CD4-positive, alpha-beta memory T cell (primary cell): ENCODE measurements around the gene HSDL2. TPM values are rescaled to one million over a fixed set of nuclear protein-coding genes. Genes with fewer than 3 reads are reported as not detected.
"Not testable (repeated sequence)": the region's sequence is repeated elsewhere in the genome, so short reads cannot be mapped to it uniquely, and the experiment has no call there.

ENCODE experiments used
- CTCF ChIA-PET: fragments of 350-600 bp; sonication (Branson Sonifier 250); formaldehyde crosslinking; loops from one replicate; lab custom pipeline; 2021; ENCODE audit warnings: inconsistent platforms; ENCODE audit not compliant: partially characterized antibody; lab: Charles Lee
- POLR2A ChIA-PET: fragments of 350-600 bp; sonication (Branson Sonifier 250); formaldehyde crosslinking; loops from one replicate; lab custom pipeline; 2021; ENCODE audit not compliant: partially characterized antibody; lab: Charles Lee
- DNase-seq, 5 donors: peaks; one replicate each; pipeline versions ENCODE4 v3.0.0 to v3.0.0-alpha.2; 2020 to 2022; ENCODE audit warnings: mixed read lengths in 1 of 5
- H3K27ac ChIP-seq: one replicate; pipeline ENCODE4 v1.7.0; 2013; ENCODE audit warnings: low read depth, low read length
- H3K27me3 ChIP-seq: 2 replicates; pipeline ENCODE4 v1.7.0; 2013; ENCODE audit warnings: mild to moderate bottlenecking, low read length, moderate library complexity; ENCODE audit not compliant: insufficient read depth
- H3K36me3 ChIP-seq: 2 replicates; pipeline ENCODE4 v1.7.0; 2013; ENCODE audit warnings: mild to moderate bottlenecking, low read length, moderate library complexity; ENCODE audit not compliant: insufficient read depth
- H3K4me1 ChIP-seq: 2 replicates; pipeline ENCODE4 v1.7.0; 2013; ENCODE audit warnings: mild to moderate bottlenecking, low read length, moderate library complexity; ENCODE audit not compliant: insufficient read depth
- H3K4me3 ChIP-seq, 2 donors: one replicate each; pipeline ENCODE4 v1.7.0; 2013; ENCODE audit warnings: low read length in 2 of 2, mild to moderate bottlenecking in 1 of 2
- H3K9me3 ChIP-seq, 2 donors: one replicate each; pipeline ENCODE4 v1.7.0; 2013; ENCODE audit warnings: low read length in 2 of 2, control low read depth in 1 of 2; ENCODE audit not compliant: control insufficient read depth in 1 of 2
- H3K27ac Mint-ChIP-seq, 7 donors: one replicate each; pipeline ENCODE4 v1.8.0; 2020 to 2021; ENCODE audit warnings: mixed read lengths in 7 of 7, mild to moderate bottlenecking in 6 of 7, inconsistent platforms in 3 of 7, moderate library complexity in 3 of 7
- H3K27me3 Mint-ChIP-seq, 2 donors: one replicate each; pipeline ENCODE4 v1.8.0; 2020 to 2021; ENCODE audit warnings: mixed read lengths in 2 of 2
- H3K36me3 Mint-ChIP-seq, 2 donors: one replicate each; pipeline ENCODE4 v1.8.0; 2020 to 2021; ENCODE audit warnings: mixed read lengths in 2 of 2, inconsistent platforms in 1 of 2, mild to moderate bottlenecking in 1 of 2
- H3K4me1 Mint-ChIP-seq, 4 donors: one replicate each; pipeline ENCODE4 v1.8.0; 2020 to 2021; ENCODE audit warnings: mixed read lengths in 4 of 4, mild to moderate bottlenecking in 1 of 4
- H3K4me3 Mint-ChIP-seq, 8 donors: one replicate each; pipeline ENCODE4 v1.8.0; 2020 to 2021; ENCODE audit warnings: mixed read lengths in 8 of 8, mild to moderate bottlenecking in 7 of 8, moderate library complexity in 6 of 8, inconsistent platforms in 3 of 8
- H3K9me3 Mint-ChIP-seq, 8 donors: one replicate each; pipeline ENCODE4 v1.8.0; 2020 to 2021; ENCODE audit warnings: mixed read lengths in 8 of 8, mild to moderate bottlenecking in 5 of 8, inconsistent platforms in 3 of 8, moderate library complexity in 1 of 8
- intact Hi-C: fragments of 100-400 bp; cut with micrococcal nuclease; formaldehyde crosslinking; loops from one replicate; pipeline ENCODE4 v1.15.1; 2023
- polyA plus RNA-seq, 2 donors: library from polyadenylated mRNA; unstranded; fragments of 300-500 nt; fragmentation: Illumina TruSeq; gene quantifications; one replicate each; pipeline ENCODE4 v1.2.3, GENCODE V29; 2021
- total RNA-seq, 2 experiments: library from RNA; stranded (reverse); gene quantifications; one replicate each; pipeline ENCODE4 v1.2.3, GENCODE V29; 2021

HSDL2 gene
- total and polyA plus RNA-seq, 4 experiments from 2014 or later = 12.4 to 21.7 (median 15.0) TPM

DNA sequence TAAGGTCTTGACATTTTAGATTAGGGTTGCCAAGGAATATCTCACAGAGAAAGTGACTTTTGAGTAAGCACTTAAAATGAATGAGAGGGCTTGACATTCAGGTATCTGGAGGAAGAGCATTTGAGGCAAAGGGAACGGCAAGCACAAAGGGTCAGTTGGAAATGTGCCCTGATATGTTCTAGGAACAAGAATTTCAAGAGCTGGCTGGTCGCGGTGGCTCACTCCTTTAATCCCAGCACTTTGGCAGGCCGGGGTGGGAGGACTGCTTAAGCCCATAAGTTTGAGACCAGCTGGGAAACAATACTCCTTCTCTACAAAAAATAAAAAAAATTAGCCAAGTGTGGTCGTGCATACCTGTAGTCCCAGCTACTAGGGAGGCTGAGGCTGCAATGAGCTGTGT lies 123.3 kb downstream of the HSDL2 start:
- Histone ChIP-seq H3K27me3 (no peaks in the 10 kb centered on the region), H3K36me3 (no peaks in the 10 kb centered on the region), H3K9me3 (no peaks in the 10 kb centered on the region), H3K4me1 (no peaks in the 10 kb centered on the region), H3K27ac (no peak overlapping the region), H3K4me3 (no peak overlapping the region)
- Mint-ChIP-seq H3K4me1 (peaks cover 0 to 1% (median 0%) of the 10 kb centered on the region in 4 donors), H3K4me3 (peak overlapping the region in 1 of 8 donors; percentile 69), H3K27ac (peak overlapping the region in 1 of 7 donors; percentile 20), H3K9me3 (peaks cover 0 to 1% (median 0%) of the 10 kb centered on the region in 8 donors), H3K36me3 (no peaks in the 10 kb centered on the region), H3K27me3 (no peaks in the 10 kb centered on the region)
- POLR2A ChIA-PET = no interaction called here
- CTCF ChIA-PET = no interaction called here
- intact Hi-C loops = no loop called here
- DNase-seq = no peak

DNA sequence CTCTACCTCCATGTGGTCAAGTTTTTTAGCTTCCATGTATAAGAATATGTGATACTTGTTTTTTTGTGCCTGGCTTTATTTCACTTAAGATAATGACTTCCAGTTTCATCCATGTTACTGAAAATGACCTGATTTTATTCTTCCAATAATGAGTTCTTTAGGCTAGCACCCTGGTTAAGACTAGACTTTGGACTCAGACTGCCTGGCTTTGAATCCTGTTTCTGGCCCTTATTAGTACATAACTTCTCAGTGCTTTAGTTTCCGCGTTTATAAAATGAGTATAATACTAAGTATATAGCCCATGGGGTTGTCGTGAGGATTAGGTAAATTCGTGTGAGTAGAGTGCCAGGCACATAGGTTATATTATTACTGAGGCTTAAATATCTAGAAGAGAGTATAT lies 125.2 kb downstream of the HSDL2 start:
- Histone ChIP-seq H3K27ac (no peak overlapping the region), H3K27me3 (no peaks in the 10 kb centered on the region), H3K36me3 (no peaks in the 10 kb centered on the region), H3K9me3 (no peaks in the 10 kb centered on the region), H3K4me1 (no peaks in the 10 kb centered on the region), H3K4me3 (no peak overlapping the region)
- Mint-ChIP-seq H3K27me3 (no peaks in the 10 kb centered on the region), H3K9me3 (peaks cover 0 to 1% (median 0%) of the 10 kb centered on the region in 8 donors), H3K36me3 (no peaks in the 10 kb centered on the region), H3K4me3 (no peak overlapping the region), H3K4me1 (peaks cover 0 to 1% (median 0%) of the 10 kb centered on the region in 4 donors), H3K27ac (no peak overlapping the region)
- DNase-seq = no peak
- intact Hi-C loops = no loop called here
- ChIA-PET POLR2A (no interaction called here), CTCF (no interaction called here)

DNA sequence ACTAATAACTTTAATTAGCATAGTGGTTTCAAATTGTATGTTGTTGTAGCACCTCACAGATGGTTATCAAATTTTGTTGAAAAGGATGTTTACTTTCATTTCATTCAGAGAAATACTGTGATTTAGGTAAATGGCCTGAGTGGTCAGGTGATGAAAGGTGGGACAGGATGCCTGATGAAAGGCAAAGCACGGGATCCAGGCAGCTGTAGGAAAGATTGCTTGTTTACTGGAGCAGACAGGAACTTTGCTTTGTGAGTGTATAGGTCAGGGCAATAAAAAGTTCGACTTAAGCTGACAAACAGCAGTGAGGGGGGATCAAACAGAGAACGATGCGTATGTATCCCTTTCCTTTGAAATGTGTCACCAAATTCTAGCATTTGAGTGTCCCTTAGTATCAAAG lies 125.7 kb downstream of the HSDL2 start:
- Mint-ChIP-seq H3K9me3 (peaks cover 0 to 1% (median 0%) of the 10 kb centered on the region in 8 donors), H3K4me3 (no peak overlapping the region), H3K36me3 (no peaks in the 10 kb centered on the region), H3K27me3 (no peaks in the 10 kb centered on the region), H3K27ac (peak overlapping the region in 1 of 7 donors; percentile 26), H3K4me1 (peaks cover 0 to 1% (median 0%) of the 10 kb centered on the region in 4 donors)
- H3K36me3 ChIP-seq = no peaks in the 10 kb centered on the region
- H3K9me3 ChIP-seq = no peaks in the 10 kb centered on the region
- no peaks in the 10 kb centered on the region for H3K27me3 ChIP-seq
- ChIA-PET POLR2A (no interaction called here), CTCF (no interaction called here)
- intact Hi-C loops = no loop called here
- no peak overlapping the region for H3K27ac ChIP-seq
- H3K4me3 ChIP-seq = no peak overlapping the region
- no peaks in the 10 kb centered on the region for H3K4me1 ChIP-seq
- DNase-seq = no peak

DNA sequence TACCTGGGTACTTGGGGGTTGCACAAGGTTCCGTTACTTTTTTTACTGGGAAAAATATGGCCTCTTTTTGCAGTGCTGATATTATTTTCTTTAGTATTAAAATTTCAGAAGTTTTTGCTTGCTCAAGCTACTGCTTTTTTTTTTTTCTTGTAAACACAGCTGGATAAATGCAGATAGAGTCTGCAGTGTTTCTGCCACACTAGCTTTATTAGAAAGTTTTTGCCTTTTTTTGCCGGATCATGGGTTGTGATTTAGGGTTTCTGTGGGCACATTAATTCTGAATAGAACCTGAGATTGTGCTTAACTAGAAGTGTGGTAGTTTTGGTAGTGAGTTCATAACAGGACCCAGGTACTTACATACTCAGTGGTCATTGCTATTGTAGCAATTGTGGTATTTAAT lies 126.7 kb downstream of the HSDL2 start:
- no peak overlapping the region for H3K27ac ChIP-seq
- Mint-ChIP-seq H3K27ac (peak overlapping the region in 1 of 7 donors; percentile 37), H3K36me3 (no peaks in the 10 kb centered on the region), H3K27me3 (no peaks in the 10 kb centered on the region), H3K9me3 (peaks cover 0 to 1% (median 0%) of the 10 kb centered on the region in 8 donors), H3K4me3 (no peak overlapping the region), H3K4me1 (peaks cover 0 to 1% (median 0%) of the 10 kb centered on the region in 4 donors)
- no peaks in the 10 kb centered on the region for H3K36me3 ChIP-seq
- H3K9me3 ChIP-seq = no peaks in the 10 kb centered on the region
- intact Hi-C loops = no loop called here
- CTCF ChIA-PET = no interaction called here
- H3K4me3 ChIP-seq = no peak overlapping the region
- no peaks in the 10 kb centered on the region for H3K4me1 ChIP-seq
- no peaks in the 10 kb centered on the region for H3K27me3 ChIP-seq
- no peak for DNase-seq
- POLR2A ChIA-PET = no interaction called here

DNA sequence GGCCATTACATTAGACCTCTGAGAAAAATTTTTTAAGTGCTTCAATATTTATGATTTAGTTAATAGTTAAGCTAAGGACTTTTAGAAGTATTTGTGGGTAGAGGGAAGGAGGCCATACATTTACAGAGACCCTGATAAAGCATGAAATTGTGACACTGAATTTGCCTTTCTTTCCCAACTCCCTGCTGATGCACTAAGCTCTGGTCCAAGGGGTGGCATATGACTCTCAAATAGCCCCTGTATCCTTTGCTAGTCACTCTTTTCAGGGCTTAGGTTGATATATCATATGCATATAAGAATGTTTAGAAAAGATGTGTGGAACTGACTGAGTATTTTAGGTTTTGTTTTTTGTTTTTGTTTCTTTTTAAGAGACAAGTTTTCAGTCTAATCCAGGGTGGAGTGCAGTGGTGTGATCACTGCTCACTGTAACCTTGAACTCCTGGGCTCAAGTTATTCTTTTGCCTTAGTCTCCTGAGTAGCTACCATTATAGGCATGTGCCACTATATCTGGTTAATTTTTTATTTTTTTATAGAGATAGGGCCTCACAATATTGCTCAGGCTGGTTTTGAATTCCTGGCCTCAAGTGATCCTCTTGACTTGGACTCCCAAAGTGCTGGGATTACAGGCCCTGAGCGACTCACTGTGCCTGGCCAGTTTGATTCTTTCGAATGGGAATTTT lies 127.2 kb downstream of the HSDL2 start:
- POLR2A ChIA-PET = no interaction called here
- DNase-seq = no peak

DNA sequence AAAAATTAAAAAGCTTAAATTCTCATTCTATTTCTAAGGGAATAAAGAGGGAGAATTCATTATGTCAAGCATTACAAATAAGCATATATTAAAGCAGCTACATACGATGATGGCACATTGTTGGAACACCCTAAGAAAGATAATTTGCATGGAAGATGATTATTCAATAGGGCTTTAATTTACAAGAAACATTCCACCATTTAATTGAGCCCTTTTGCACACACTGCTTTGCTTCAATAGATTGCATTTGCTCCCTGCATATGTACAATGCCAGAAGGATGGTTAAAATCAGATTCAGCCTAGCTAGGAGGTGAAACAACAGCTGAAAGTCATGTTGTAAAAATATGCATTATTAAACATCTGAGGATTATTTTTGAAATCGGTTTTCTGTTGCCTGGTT lies 128.5 kb downstream of the HSDL2 start:
- H3K9me3 Mint-ChIP-seq = no peaks in the 10 kb centered on the region
- no peak overlapping the region for H3K27ac Mint-ChIP-seq
- intact Hi-C loops = no loop called here
- H3K36me3 ChIP-seq = no peaks in the 10 kb centered on the region
- peaks cover 0 to 1% (median 0%) of the 10 kb centered on the region in 4 donors for H3K4me1 Mint-ChIP-seq
- no peaks in the 10 kb centered on the region for H3K27me3 Mint-ChIP-seq
- POLR2A ChIA-PET = no interaction called here
- no peak overlapping the region for H3K4me3 Mint-ChIP-seq
- H3K4me1 ChIP-seq = no peaks in the 10 kb centered on the region
- no peaks in the 10 kb centered on the region for H3K27me3 ChIP-seq
- no peak for DNase-seq
- no peak overlapping the region for H3K27ac ChIP-seq
- H3K9me3 ChIP-seq = no peaks in the 10 kb centered on the region
- CTCF ChIA-PET = interaction anchor here (0.7 kb wide), 1 partner anchor 1771 kb away, joined by 3 read pairs; no protein-coding TSS in a partner anchor
- H3K36me3 Mint-ChIP-seq = no peaks in the 10 kb centered on the region
- no peak overlapping the region for H3K4me3 ChIP-seq

More for the DNA sequence above, 127.2 kb downstream of the HSDL2 start:
- Histone ChIP-seq H3K4me1 (no peaks in the 10 kb centered on the region), H3K27me3 (no peaks in the 10 kb centered on the region), H3K4me3 (no peak overlapping the region), H3K9me3 (no peaks in the 10 kb centered on the region), H3K27ac (no peak overlapping the region), H3K36me3 (no peaks in the 10 kb centered on the region)
- Mint-ChIP-seq H3K9me3 (peaks cover 0 to 1% (median 0%) of the 10 kb centered on the region in 8 donors), H3K4me1 (peaks cover 0 to 1% (median 0%) of the 10 kb centered on the region in 4 donors), H3K27me3 (no peaks in the 10 kb centered on the region), H3K27ac (no peak overlapping the region), H3K36me3 (no peaks in the 10 kb centered on the region), H3K4me3 (no peak overlapping the region)
- intact Hi-C loops = no loop called here
- CTCF ChIA-PET = no interaction called here

DNA sequence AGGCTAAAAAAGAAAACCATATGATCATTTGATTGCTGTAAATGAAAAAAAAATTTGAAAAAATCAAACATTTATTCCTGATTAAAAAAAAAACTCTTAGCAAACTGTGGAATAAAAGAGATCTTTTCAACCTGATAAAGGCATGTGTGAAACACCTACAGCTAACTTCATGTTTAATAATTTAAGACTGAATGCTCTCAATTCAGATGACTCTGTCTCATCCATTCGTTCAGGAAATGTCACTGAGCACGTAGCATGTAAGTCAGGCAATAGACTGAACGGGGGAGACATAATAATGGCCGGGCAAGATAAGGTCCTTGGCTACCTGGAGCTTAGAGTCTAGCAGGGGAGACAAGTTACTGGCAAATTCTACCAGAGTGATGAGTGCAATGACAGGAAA lies 132.5 kb downstream of the HSDL2 start:
- H3K27me3 Mint-ChIP-seq, H3K4me1 ChIP-seq, H3K4me3 ChIP-seq, H3K9me3 ChIP-seq, H3K36me3 Mint-ChIP-seq, POLR2A ChIA-PET, H3K27ac Mint-ChIP-seq, H3K9me3 Mint-ChIP-seq, H3K36me3 ChIP-seq, intact Hi-C loops, H3K4me3 Mint-ChIP-seq, H3K27me3 ChIP-seq, H3K27ac ChIP-seq, H3K4me1 Mint-ChIP-seq, DNase-seq, CTCF ChIA-PET: not testable (repeated sequence)
